SK-N-SH treated with all-trans-retinoic acid at 6 μM for 48 hours (cell line): ENCODE results near the gene CLPTM1L.

ENCODE experiments used
- ATAC-seq: fragments of 200-7000 bp; cut with Tn5 transposase; 3 replicates; pipeline ENCODE4 v1.9.1; 2020; ENCODE audit warnings: mild to moderate bottlenecking, moderate library complexity
- ARNTL ChIP-seq: fragments of 450-650 bp; formaldehyde crosslinking; IDR thresholded peaks from 2 replicates; pipeline ENCODE4 v1.5.0; 2020; ENCODE audit warnings: low read depth, mild to moderate bottlenecking, moderate library complexity, borderline replicate concordance
- BACH2 ChIP-seq: fragments of 250-450 bp; sonication (Bioruptor Pico); IDR thresholded peaks from 2 replicates; pipeline ENCODE4 v1.9.0; 2021; ENCODE audit warnings: mild to moderate bottlenecking, borderline replicate concordance
- CREB5 ChIP-seq: fragments of 250-450 bp; sonication (Bioruptor Pico); IDR thresholded peaks from 2 replicates; pipeline ENCODE4 v1.5.1; 2020; ENCODE audit warnings: low read depth, mild to moderate bottlenecking, moderate library complexity
- CSDC2 ChIP-seq: fragments of 250-450 bp; sonication (Bioruptor Pico); IDR thresholded peaks from 2 replicates; pipeline ENCODE4 v1.5.0; 2020; ENCODE audit warnings: mild to moderate bottlenecking, moderate library complexity
- CSRNP3 ChIP-seq: fragments of 250-450 bp; sonication (Bioruptor Pico); IDR thresholded peaks from 2 replicates; pipeline ENCODE4 v1.5.1; 2021; ENCODE audit warnings: mild to moderate bottlenecking, moderate library complexity
- ESRRG ChIP-seq: fragments of 250-450 bp; sonication (Bioruptor Pico); IDR thresholded peaks from 2 replicates; pipeline ENCODE4 v1.6.1; 2021; ENCODE audit warnings: mild to moderate bottlenecking
- GLIS3 ChIP-seq: fragments of 250-450 bp; sonication (Bioruptor Pico); IDR thresholded peaks from 2 replicates; pipeline ENCODE4 v1.5.0; 2020; ENCODE audit warnings: mild to moderate bottlenecking, moderate library complexity
- ISL1 ChIP-seq: fragments of 250-450 bp; sonication (Bioruptor Pico); IDR thresholded peaks from 2 replicates; pipeline ENCODE4 v2.1.2; 2022; ENCODE audit warnings: mild to moderate bottlenecking, moderate library complexity
- OSR1 ChIP-seq: fragments of 250-450 bp; sonication (Bioruptor Pico); IDR thresholded peaks from 2 replicates; pipeline ENCODE4 v1.8.0; 2022; ENCODE audit warnings: moderate library complexity, mild to moderate bottlenecking, inconsistent platforms
- POU6F1 ChIP-seq: fragments of 250-450 bp; sonication (Bioruptor Pico); IDR thresholded peaks from 2 replicates; pipeline ENCODE4 v1.8.0; 2021; ENCODE audit warnings: low read depth, mild to moderate bottlenecking, moderate library complexity, borderline replicate concordance
- PPARA ChIP-seq: fragments of 250-450 bp; sonication (Bioruptor Pico); IDR thresholded peaks from 2 replicates; pipeline ENCODE4 v1.5.0; 2020; ENCODE audit warnings: mild to moderate bottlenecking, borderline replicate concordance
- RARB ChIP-seq: fragments of 250-450 bp; sonication (Bioruptor Pico); IDR thresholded peaks from 2 replicates; pipeline ENCODE4 v1.8.0; 2021; ENCODE audit warnings: mild to moderate bottlenecking, moderate library complexity
- SNAI2 ChIP-seq: fragments of 250-450 bp; sonication (Bioruptor Pico); IDR thresholded peaks from 2 replicates; pipeline ENCODE4 v1.5.0; 2020; ENCODE audit warnings: mild to moderate bottlenecking, moderate library complexity
- TCF4 ChIP-seq: fragments of 250-450 bp; sonication (Bioruptor Pico); IDR thresholded peaks from 2 replicates; pipeline ENCODE4 v1.8.0; 2021; ENCODE audit warnings: mild to moderate bottlenecking, moderate library complexity, borderline replicate concordance
- TOX ChIP-seq: fragments of 250-450 bp; sonication (Bioruptor Pico); IDR thresholded peaks from 2 replicates; pipeline ENCODE4 v1.8.0; 2021; ENCODE audit warnings: mild to moderate bottlenecking, moderate library complexity, borderline replicate concordance
- TSHZ2 ChIP-seq: fragments of 250-450 bp; sonication (Bioruptor Pico); IDR thresholded peaks from 2 replicates; pipeline ENCODE4 v1.5.0; 2020; ENCODE audit warnings: mild to moderate bottlenecking, moderate library complexity
- ZC3H10 ChIP-seq: fragments of 250-450 bp; sonication (Bioruptor Pico); IDR thresholded peaks from 2 replicates; pipeline ENCODE4 v1.5.1; 2021; ENCODE audit warnings: mild to moderate bottlenecking, moderate library complexity
- ZFP3 ChIP-seq: fragments of 250-450 bp; sonication (Bioruptor Pico); IDR thresholded peaks from 2 replicates; pipeline ENCODE4 v1.5.0; 2020; ENCODE audit warnings: mild to moderate bottlenecking, moderate library complexity
- ZFP30 ChIP-seq: fragments of 450-650 bp; formaldehyde crosslinking; IDR thresholded peaks from 2 replicates; pipeline ENCODE4 v1.5.0; 2022; ENCODE audit warnings: mild to moderate bottlenecking, moderate library complexity
- ZNF565 ChIP-seq: fragments of 450-650 bp; formaldehyde crosslinking; conservative IDR thresholded peaks from 2 replicates; pipeline ENCODE4 v1.5.0; 2020; ENCODE audit warnings: low read depth, mild to moderate bottlenecking, moderate library complexity
- ZNF70 ChIP-seq: fragments of 450-650 bp; formaldehyde crosslinking; IDR thresholded peaks from 2 replicates; pipeline ENCODE4 v1.5.0; 2020; ENCODE audit warnings: mild to moderate bottlenecking, moderate library complexity
- ZNF8 ChIP-seq: fragments of 450-650 bp; formaldehyde crosslinking; IDR thresholded peaks from 2 replicates; pipeline ENCODE4 v1.5.0; 2020; ENCODE audit warnings: mild to moderate bottlenecking, moderate library complexity

Gene CLPTM1L

GRCh38 chr5:1367149-1367548 lies 22.2 kb upstream of the CLPTM1L start:
- TF ChIP-seq TSHZ2 (no peak), ZFP30 (CRISPR knock-in tag) (no peak), CSRNP3 (CRISPR knock-in tag) (no peak), ZNF8 (no peak), POU6F1 (CRISPR knock-in tag) (no peak), ARNTL (CRISPR knock-in tag) (no peak), GLIS3 (no peak), TOX (no peak), ZC3H10 (CRISPR knock-in tag) (no peak), ZFP3 (CRISPR knock-in tag) (no peak), OSR1 (no peak), ESRRG (CRISPR knock-in tag) (no peak)
- ATAC-seq, result no peak

GRCh38 chr5:1366514-1366913 lies 21.6 kb upstream of the CLPTM1L start:
- no peak for TF ChIP-seq GLIS3
- no peak for TF ChIP-seq ARNTL (CRISPR knock-in tag)
- no peak for TF ChIP-seq PPARA (CRISPR knock-in tag)
- TF ChIP-seq POU6F1 (CRISPR knock-in tag), result no peak
- no peak for TF ChIP-seq CSDC2
- no peak for TF ChIP-seq RARB
- TF ChIP-seq ZNF8, result no peak
- no peak for TF ChIP-seq ISL1 (CRISPR knock-in tag)
- TF ChIP-seq OSR1, result no peak
- TF ChIP-seq ZC3H10 (CRISPR knock-in tag), result no peak
- no peak for TF ChIP-seq ESRRG (CRISPR knock-in tag)
- TF ChIP-seq ZNF565 (CRISPR knock-in tag), result no peak
- no peak for TF ChIP-seq TOX
- no peak for TF ChIP-seq ZNF70 (CRISPR knock-in tag)
- ATAC-seq, result no peak

- no peak for ATAC-seq
- TF ChIP-seq ZNF565 (CRISPR knock-in tag) (no peak), ARNTL (CRISPR knock-in tag) (no peak), SNAI2 (no peak), TCF4 (CRISPR knock-in tag) (no peak), OSR1 (no peak), ZFP30 (CRISPR knock-in tag) (no peak), ISL1 (CRISPR knock-in tag) (no peak), CREB5 (CRISPR knock-in tag) (no peak), BACH2 (CRISPR knock-in tag) (no peak), ESRRG (CRISPR knock-in tag) (no peak)
These were observed 19.3 kb upstream of the CLPTM1L start for GRCh38 chr5:1364211-1364610.
